GM11168 (cell line): ENCODE results near the gene PTPRT.

Experiments used
- in situ Hi-C: fragments of 300-500 bp; cut with MboI; formaldehyde crosslinking; loops from one replicate; pipeline ENCODE4 v1.12.0; 2022; ENCODE audit warnings: low sequenced_read_pairs; ENCODE audit not compliant: unreplicated experiment

PTPRT gene

DNA sequence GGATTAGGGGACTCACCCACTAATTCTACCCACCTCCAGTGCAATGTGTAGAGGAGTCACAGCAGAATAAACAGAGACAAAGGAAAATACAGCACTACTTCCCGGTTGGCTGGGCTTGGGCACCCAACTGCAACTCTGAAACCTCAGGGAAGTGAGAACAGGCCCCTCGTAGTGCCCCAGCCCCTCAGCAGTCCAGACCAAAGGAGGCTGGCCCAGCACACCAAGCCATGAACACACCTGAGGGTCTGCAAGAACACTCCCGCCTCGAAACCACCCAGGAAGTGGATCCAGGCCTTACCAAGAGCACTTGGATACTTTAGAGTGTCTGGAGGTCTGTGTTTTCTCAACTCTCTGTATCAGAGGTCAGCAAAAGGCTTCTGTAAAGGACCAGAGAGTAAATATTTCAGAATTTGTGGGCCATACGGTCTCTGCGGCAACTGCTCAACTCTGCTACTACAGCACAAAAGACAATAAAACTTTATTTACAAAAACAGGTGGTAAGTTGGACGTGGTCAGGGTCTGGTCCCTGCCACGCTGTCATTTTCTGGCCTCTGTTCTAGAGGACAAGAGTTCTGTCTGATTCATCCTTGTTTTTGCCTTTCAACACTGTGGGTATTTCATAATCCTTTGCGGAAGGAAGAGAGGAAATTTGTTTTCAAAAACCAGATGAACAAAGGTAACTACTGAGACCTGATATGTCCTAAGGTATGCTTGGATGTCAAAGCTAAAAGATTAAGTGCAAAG lies 154.6 kb downstream of the PTPRT start:
- in situ Hi-C loops, result no loop called here

DNA sequence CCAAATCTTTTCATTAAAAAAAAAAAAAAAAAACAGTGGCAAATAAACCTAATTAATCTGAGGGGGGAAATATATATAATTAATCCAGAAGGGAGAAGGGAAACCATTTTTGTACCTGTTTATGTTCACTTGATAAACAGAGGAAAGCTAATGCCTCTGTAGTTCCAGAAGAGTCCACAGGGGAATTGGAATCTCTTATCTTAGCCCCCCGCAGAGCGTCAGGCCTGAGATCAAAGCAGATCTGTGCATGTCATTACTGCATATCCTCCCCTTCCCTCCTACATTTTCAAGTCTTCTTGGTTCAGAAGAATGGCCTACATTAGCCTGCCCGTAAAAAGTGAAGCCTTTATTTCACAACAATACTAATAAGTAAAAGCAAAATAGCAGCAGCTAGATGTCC lies 157.2 kb downstream of the PTPRT start:
- in situ Hi-C loops, result no loop called here

DNA sequence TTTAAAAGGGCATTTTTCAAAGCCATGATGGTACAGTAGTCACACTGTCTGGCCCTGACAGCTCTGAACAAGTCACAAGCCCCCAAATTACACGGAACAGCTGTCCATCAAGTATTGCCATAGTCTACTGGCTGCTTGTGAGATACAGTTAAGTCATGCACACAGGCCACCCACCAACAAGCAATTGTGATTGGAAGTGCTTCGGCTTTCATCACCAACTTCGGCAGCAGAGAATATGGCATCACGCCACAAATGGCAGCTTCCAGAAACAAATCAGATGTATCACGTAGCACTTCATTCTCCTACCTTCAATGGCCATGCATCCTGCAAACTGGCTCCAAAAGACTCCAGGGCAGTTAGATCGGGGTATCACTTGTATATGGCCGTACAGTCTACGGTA lies 160.5 kb downstream of the PTPRT start:
- in situ Hi-C loops, result no loop called here

DNA sequence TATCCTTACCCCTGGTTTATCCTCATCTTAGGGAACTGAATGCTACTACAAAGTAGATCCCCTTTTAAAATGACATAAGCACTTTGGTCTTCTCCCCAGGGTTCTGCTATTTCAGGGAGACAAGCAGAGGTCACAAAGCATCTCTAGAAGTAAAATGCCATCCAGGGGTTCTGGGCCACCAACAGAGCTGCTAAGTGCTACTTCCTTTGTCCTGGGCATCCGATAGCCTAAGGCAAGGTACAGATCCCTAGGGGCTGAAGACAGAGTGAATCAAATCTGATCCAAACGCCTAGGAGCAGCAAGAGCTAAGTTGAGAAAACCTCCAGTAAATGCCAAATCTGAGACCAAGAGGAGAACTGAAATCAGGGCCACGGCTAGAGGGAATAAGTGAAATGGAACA lies 161.2 kb downstream of the PTPRT start:
- in situ Hi-C loops, result no loop called here

DNA sequence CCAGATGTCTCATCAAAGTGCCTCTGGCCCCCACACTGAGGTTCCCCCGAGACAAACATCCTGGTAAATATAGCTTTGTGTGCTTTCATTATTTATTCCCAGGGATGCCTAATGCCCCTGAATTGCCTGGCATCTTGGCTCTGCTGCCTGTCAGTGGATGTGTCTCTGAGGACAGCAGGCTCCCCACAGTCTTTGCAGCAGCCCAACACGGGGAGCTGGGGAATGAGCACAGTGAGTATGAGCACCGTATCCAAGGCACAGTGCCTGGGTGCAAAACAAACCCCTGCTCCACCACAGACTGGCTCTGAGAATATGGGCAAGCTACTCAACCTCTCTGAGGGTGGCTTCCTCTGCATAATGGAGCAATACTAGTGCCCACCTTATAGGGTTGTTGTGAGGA lies 165.9 kb downstream of the PTPRT start:
- in situ Hi-C loops, result no loop called here

DNA sequence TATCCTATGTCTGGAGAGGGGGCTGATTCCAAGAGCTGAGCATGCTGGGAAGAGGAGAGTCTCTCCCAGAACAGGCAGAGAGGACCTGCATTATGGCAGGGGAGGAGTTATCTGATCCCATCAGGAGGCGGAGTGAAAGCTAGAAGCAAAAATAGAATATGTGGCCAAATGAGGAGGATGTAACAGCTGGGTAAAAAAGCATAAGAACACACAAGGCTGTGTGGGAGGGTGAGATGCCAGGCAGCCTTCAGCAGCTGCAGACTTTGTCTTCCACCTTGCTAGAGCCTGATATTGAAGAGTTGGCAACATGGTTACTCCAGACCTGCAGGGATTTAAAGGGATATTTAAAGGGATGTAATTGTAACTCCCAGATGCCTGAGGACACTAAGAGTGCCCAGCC lies 167.1 kb downstream of the PTPRT start:
- in situ Hi-C loops, result no loop called here

DNA sequence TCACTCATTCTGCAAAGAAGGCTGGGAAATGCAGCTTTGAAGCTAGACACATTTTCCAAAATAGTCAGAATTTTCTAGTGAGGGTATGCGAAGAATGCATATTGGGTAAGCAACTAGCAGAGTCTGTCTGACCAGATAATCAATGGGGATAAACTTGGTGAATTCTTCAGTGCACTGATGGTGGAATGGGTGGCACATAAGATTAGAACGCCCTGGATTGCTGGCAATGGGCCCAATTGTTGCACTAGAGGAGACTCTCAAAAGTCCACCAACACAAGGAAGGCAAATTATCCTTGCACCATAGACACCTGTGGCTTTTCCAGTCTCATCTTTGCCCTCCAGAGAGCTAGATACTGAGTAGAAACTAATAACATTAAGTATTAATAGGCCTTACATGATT lies 167.6 kb downstream of the PTPRT start:
- in situ Hi-C loops, result no loop called here

DNA sequence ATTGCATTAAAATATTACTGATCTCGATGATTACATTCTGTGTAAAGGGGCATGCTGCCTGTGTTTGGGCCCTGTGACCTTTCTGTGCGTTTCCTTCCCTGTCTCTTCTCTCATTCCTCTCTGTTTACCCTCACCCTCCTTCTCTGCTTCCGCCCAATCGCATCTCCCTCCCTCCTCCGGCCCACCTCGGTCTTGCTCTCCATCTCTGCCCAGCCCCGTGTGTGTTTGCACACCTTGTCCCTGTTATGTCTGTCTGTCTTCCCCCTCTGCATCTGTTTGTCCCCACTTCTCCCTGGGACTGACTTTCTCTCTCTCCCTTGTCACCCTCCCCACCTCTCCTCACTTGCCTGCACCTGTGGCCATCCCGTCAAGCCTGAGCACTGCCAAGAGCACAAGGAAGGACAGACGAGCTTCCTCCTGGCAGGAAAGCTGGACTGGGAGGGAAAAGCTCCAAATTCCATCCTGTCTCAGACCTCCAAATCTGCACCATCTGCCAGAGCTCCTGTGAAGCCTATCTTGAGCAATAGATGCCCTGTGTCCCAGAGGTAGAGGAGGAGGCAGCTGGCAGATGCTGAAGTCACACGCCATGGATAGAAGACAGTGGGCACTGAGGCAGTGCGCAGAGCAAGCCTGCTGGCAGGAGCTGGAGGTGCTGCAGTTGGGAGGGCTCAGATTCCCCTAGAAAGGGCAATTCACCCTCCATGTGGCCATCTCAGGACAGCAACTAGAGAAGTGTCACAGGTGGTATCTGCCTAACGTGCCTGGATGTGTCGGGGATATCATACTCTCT lies 172.3 kb downstream of the PTPRT start:
- in situ Hi-C loops, result no loop called here

DNA sequence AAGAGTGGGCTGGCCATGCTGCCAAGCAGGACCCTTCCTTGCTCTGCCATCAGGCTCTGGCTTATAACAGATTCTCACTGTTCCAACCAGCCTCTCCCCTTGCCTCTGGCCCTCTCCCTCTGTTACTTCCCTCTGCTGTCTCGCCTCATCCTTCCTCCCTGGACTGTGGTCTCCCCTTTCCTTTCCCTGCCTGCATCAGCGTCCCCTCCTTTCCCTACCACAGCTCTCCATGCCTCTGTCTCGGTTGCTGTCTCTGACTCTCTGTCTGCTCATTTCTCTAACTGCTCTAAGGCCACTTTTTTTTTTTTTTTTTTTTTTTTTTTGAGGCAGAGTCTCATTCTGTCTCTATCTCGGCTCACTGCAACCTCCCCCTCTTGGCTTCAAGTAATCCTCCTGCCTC lies 173.4 kb downstream of the PTPRT start:
- in situ Hi-C loops, result no loop called here

DNA sequence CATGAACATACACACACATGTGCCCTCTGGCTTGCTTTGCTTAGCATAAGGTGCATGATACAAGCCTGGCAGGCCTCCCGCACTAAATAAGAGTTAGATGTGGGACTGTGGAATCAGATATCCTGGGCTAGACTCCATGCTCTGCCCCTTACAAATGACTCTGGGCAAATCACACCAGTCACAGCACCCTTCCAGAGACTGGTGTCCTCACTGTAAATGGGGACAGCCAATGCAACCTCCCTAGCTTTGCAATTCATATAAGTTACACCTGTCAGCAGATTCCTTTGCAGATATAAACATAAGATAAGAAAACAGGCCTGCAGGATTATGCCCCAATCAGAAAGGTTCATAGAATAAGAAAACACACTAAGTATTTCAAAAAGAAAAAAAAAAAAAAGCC lies 174.1 kb downstream of the PTPRT start:
- in situ Hi-C loops, result no loop called here

DNA sequence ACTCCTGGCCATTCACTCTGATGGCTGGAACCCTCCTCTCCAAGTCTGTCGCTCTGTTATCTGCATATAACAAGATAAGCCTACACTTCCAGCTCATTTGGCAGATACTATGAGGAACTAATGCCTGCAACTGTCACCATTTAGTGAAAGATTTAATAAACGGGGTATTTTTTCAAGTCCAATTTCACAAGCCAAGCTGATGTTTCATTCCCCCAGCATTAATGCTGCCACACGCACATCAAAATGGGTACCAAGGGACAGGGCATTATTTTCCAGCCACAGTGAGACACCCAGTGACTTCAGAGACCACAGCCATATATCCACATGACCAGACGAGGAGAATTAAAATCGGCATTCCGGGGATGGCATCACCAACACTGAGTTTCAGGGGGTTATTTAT lies 175.5 kb downstream of the PTPRT start:
- in situ Hi-C loops, result no loop called here

DNA sequence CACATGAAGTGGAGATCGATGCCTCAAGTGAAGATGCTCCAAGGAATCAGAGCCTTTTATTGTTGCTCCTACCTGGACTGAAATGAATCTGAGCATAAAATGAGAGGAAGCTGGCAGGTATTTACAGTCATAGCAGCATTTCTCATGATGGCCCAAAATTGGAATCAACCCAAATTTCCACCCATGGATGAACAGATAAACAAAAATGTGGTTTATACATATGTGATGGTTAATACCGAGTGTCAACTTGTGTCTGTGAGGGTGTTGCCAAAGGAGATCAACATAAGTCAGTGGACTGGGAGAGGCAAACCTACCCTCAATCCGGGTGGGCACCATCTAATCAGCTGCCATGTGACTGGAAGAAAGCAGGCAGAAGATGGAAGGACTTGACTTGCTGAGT lies 178.2 kb downstream of the PTPRT start:
- in situ Hi-C loops, result no loop called here

DNA sequence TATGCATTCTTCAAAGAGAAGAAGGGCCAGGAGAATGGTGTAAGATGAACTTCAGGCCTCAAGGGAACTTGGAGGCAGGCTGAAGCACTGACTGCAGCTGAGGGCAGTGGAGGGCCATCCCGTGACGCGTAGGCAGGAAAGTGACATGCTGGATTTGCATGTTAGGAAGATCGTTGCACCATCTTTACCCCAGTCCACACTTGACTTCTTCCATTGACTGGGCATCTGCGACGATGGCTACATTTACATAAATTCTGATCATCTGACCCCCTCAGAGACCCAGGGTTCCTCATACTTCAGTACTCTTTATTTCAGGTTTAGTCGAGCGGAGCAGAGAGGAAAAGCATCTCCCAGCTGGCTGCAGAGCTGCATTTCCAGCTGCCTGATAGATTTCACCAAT lies 180.2 kb downstream of the PTPRT start:
- in situ Hi-C loops, result no loop called here

DNA sequence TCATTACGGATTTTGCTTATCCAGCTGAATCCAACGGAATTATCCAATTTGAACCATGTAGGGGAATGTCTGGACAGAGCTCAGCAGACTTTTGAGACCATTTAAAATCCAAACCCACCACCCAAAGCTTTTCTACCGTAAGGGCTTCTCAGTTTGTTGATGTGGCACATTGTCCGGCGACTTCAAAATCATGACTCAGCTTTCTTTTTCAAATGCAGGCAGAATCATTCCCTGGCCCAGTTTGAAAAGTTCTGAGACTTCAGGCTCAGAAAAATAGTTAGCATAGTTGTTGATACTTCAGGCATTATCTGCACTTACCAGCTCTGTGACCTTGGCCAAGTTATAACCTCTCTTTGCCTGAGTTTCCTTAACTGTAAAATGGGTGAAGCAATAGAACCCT lies 182.2 kb downstream of the PTPRT start:
- in situ Hi-C loops, result no loop called here

DNA sequence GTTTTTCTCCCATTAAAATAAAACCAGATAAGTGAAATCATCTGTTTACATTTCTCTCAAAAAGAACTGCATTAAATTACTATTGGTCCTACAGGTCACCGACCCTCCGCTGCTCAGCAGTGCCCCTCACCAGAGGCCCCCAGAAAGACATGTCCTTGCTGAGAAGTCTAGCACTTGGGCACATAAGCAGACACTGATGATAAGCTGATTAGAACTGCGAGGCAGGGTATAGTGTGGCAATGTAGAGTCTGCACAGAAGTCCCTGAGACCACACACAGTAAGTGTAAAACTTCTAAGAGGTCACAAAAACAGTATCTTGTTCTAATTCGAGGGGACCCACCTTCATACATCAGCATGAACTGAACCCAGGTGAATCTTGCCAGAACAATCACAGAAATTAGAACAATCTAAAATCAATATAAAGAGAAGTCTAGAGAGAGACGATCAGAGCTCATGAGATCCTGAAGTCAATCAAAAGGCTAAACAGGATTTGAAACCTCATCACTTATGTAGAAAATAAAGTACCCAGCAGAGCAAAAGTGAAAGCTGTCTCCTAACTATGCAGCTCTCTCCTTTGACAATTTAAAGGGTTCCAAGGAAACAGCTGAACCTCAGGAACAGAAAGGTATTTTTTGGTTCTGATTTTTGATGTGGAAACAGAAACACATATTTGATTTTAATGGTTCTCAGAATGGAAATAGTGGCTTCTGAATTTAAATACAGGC lies 182.9 kb downstream of the PTPRT start:
- in situ Hi-C loops, result no loop called here

DNA sequence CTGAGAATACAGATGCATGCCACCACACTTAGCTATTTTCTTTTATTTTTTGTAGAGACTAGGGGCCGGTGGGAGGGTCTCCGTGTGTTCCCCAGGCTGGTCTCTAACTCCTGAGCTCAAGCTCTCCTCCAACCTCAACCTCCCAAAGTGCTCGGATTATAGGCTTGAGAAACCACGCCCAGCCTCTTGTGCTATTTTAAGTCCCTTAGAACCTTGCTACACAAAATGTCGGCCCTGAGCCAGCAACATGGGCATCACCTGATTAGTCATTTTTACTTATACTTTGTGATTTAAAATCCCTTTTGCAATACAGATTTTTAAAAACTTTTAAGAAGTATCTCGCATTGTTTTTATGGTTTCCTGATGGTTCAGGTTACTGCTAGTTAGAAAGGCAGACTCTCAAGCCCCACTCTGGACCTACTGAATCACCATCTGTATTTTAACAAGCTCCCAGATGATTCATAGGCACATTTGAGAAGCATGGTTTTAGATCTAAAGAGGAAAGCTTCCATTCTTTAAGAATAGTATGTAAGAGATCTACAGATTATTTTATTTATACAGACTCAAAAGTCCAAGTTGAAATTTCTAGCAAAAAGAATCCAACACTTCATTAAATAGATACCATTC lies 186.3 kb downstream of the PTPRT start:
- in situ Hi-C loops, result no loop called here

DNA sequence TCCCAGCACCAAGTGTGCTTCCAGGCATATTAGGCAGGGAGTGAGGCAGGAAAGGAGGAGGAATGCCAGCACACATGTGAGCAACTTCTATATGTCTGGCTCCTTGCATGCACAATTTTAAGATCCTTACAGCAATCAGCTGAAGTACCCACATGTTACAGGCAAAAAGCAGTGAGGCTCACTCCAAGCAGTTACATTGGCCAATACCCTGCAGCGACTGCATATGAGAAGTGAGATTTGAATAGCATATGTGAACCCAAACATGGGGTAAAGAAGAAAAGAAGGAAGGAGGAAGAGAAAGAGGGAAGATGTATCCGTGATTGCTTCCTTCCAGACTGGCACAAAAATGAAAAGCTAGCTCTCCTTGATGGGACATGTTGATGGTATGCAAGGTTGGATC lies 193.6 kb downstream of the PTPRT start:
- in situ Hi-C loops, result no loop called here

DNA sequence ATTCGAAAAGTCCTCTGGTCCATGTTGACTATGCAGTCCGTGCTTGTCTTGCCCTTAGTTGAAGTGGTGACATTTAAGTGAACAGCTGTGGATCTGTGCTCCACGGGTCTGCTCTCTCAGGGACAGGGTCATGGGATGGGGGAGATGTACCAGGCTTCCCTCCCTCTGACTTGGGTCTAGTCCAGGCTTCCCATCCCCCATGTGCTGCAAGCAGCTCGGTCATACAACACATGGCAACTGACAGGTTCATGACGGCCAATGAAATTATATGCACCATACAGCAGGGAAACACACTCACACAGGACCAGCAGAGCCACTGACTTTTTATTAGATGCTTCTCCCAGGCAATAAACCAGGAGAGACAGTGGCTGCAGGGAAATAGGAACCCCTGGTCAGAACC lies 201.4 kb downstream of the PTPRT start:
- in situ Hi-C loops, result no loop called here

DNA sequence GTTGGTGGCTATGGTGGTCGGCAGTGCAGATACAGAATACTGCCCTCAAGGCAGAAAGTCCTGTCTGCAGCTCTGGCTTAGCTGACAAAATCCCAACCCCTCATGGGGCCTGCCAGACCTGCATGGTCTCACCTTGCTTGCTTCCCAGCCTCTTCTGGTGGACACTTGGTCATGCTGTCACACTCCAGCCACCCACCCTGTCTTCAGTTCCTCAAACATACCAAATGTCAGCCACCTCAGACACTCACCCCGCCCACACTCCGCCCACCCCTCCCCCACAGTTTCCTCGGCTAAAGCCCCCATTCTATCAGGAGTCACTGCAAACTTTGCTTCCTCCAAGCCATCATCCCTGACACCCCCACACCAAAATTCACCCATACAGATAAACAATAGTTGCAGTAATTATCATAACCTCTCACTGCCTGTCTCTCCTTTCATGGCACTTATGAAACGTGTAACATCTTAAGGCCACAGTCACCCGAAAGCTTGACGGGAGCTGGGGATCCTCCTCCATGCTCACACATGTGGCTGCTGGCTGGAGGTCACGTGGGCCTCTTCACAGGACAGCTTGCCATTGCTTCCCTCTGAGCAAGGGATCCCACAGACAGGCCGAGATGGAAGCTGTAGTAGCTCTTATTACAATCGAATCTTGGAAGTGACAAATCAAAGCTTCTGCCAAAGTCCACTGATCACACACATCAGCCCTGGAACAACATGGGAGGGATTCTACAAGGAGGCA lies 202.2 kb downstream of the PTPRT start:
- in situ Hi-C loops, result no loop called here

DNA sequence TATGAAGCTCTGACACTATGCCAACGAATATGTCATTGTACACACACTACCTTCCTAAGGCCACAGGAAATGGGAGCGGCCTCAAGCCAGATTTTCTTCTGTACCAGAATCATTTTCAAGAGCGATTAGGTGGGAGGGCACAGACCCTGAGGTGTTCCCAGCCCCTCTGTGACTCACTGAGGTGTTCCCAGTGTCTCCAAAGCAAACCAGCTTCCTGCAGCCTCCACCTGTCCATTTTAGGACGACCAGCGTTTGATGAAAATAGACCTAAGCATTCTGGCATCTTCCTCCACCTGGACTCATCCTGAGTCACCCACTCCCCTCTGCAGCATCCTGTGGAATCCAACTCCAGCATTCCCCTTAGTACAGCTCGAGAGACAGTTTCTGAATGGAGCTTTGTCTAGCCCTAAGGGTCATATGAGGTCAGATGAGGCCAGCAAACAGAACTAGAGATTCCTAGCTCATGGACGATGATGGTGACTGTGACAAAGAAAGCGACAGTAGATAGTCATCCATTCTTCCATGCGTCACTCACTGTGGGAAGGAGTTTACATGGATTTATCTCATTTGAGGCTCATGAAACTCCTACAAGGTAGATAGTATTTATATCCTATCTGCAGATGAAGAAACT lies 203.4 kb downstream of the PTPRT start:
- in situ Hi-C loops, result no loop called here
